Activated naive CD4-positive, alpha-beta T cell treated with Interleukin-2 at 50 U/mL for 16 hours (primary cell): ENCODE results near the gene UBQLN3.

Source experiments
- DNase-seq: peaks from one replicate; pipeline ENCODE4 v3.0.0-alpha.2; 2020

UBQLN3 gene

DNA sequence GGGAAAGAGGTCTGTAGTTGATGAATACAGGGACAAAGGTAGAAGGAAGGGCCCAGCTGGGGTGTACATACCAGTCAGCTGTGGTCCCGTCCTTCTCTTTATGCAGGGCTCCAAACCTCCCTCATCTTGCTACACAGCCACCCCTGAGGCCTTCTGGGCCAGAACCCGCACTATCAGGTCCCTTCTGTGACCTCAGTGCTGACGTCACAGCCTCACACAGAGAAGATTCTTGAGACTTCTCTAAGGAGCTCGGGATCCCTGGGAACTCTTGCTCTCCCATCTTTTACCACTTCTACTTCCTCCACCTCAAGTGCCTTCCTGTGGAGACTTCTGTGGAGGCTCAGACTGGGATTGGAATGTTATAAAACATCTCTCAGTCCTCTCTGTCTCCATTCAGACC is at the start of gene UBQLN3:
Gene UBQLN3 (minus strand): TSS at position 155 of the 400 bp plus-strand sequence. CDS start 399 bp downstream, outside the sequence.
- no peak for DNase-seq

DNA sequence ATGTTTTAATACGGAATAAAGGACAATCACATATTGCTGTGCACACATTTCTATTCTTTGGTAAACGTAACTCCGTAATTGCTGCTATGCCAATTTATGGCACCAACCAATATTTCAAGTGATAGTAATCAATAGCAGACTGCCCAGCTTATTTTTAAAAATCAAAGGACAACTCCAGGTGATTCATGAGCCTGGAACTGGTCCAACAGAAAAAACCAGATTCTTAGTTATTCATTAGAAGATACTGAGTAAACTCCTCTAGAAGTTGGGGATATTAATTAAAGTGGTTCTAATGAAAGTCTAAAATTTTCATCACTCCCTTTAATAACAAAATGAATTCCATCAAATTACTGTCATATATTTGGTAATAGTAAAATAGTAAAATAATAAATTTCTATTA is 48.0 kb upstream of the UBQLN3 start:
- no peak for DNase-seq

GRCh38 chr11:5556596-5557188 is 46.9 kb upstream of the UBQLN3 start:
- DNase-seq: no peak

GRCh38 chr11:5553343-5553742 is 43.6 kb upstream of the UBQLN3 start:
- DNase-seq: no peak

DNA sequence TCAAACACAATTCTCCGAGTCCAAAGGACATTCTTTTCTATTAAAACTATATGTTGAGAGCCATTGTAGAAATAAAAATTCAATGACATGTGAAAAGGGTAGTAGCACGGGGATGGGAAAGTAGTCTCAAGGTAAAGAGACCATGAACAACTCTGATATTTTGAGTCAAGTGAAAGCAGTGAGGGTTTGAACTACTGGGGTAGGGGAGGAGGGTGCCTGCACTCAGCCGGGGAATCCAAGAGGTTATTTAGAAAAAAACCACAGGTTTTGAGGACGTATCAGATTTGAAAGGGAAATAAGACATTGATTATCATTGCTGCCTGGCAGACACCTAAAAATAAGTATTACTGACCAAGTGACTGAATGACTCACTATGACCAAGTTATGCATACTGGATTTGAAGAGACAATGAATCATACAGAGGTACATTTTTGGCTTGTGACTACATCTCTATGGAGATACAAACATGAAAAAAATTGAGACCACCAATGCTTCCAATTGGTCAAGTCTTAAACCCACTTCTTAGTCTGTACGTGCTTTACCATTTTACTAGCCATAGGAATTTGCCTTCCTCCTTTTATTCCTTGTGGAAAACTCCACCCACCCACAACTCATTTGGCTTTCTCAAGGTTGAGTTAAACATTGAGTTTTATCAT is 40.8 kb upstream of the UBQLN3 start:
- no peak for DNase-seq

- DNase-seq: no peak
Measured at GRCh38 chr11:5548440-5548839, 38.7 kb upstream of the UBQLN3 start, which contains the start of gene OR52H1. Gene OR52H1, minus strand, starts transcription at chr11:5548540. Its CDS starts 3,035 bp downstream, at chr11:5545505.

DNA sequence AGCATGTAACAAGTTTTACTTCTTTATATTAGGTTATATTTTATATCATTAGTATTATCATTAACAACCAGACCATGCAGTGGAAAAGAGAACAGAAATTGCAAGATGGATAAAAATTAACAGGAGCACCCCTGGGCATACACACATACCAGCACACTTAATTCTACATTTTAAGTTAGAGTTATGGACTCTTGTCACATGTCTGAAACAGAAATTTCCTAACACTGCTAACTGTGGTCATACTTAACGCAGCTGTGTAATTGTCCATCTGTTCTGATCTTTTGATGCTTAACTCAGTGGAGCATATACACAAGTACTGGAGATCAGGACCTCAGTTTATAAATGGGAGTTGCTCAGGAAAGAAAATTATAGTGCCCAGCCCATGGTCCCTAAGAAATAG is 38.2 kb upstream of the UBQLN3 start:
- no peak for DNase-seq

DNA sequence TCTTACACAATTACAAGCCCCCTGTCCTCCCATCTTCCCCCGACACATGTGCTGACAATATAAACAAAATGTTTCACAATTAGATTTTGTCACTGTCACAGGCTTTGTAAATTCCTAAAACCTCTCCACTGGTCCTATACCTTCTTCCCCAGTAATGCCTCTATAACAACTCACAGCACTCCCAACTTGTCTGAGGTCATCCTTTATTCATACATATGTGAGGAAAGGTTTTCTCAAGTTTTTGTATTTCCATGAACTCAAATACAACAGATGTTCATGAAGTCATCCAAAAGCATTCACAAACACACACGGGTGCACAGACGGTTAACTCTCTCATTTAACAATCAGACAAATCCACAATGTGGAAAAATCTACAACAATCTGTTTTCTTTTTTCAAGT is 36.7 kb upstream of the UBQLN3 start:
- DNase-seq: no peak

GRCh38 chr11:5541427-5541826 is 31.7 kb upstream of the UBQLN3 start:
- no peak for DNase-seq

DNA sequence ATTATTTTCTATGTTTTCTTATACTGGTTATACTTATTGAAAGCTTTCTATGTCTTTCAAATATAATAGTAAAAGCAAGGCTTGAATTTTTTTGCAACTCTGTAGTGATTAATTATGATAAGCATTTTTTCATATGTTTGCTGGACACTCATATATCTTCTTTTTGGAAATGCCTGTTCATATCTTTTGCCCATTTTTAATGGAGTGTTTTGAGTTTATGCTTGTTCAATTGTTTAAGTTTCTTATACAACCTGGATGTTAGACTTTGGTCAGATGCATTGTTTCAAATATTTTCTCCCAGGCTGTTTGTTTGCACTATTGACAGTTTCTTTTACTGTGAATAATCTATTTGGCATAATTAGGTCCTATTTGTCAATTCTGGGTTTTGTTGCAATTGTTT is 26.7 kb upstream of the UBQLN3 start:
- DNase-seq: no peak

- no peak for DNase-seq
Measured at GRCh38 chr11:5534046-5534445, 24.3 kb upstream of the UBQLN3 start.

GRCh38 chr11:5531053-5531831 is 21.5 kb upstream of the UBQLN3 start:
- no peak for DNase-seq

DNA sequence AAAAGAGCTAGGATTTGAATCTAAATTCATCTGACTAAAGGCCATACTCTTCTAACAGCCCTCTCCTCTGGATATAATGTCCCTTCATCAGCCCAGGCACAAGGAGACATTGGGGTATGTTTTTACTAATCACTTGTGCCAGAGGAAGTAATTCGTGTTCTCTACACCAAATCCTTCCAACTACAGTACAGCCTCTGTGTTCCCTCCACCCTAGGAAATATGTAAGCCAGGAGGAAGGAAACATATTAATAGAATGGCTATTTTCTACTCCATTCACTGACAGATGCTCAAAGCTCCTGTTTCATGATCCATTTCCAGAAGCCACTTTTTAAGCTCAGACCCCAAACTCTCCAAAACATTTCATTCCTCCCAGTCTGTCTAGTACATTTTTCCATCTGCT is 18.7 kb upstream of the UBQLN3 start:
- DNase-seq: no peak

DNA sequence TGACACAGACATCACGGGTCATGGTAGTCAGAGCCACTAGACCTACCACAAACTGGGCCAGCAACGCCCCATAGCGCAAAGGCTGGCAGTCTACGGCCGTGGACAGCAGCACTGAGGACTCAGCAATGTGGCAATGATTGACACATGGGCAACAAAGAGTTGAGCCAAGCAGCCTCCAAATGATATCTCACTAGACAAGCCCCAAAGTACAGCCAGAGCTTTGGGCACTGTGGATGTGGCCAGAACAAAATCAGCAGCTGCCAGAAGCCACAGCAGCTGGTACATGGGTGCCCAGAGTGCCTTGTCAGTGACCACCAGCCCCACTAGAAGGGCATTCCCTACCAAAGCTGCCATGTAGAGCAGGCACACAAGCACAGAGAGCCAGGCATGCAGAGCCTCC is 18.0 kb upstream of the UBQLN3 start:
- DNase-seq: no peak

- no peak for DNase-seq
Measured at GRCh38 chr11:5524756-5525155, 15.0 kb upstream of the UBQLN3 start.

- no peak for DNase-seq
Measured at GRCh38 chr11:5522308-5522707, 12.6 kb upstream of the UBQLN3 start.

- DNase-seq: no peak
Measured at GRCh38 chr11:5521540-5521939, 11.8 kb upstream of the UBQLN3 start.

- no peak for DNase-seq
Measured at GRCh38 chr11:5516599-5516998, 6.8 kb upstream of the UBQLN3 start, which contains the start of gene UBQLNL. Gene UBQLNL, minus strand, starts transcription at chr11:5516699. Its CDS starts 258 bp downstream, at chr11:5516441.

- DNase-seq: no peak
Measured at GRCh38 chr11:5514841-5515240, 5.1 kb upstream of the UBQLN3 start.

DNA sequence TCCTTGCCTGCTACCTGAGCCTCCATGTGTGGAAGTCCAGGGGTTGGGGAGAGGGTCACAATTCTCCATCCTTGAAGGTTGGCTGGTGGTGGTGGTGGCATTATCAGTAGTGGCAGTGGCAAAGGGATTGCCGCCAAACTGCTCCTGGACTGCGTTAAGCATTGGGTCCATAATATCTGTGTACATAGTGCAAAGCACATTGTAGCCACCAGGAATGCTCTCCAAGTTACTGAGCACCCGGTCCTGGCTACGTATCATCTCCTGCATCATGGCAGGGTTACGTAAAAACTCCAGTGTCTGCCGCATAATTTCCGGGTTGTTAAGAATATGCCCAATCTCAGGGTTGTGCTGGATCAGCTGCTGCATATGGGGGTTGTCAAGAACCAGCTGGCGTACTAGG is 1.2 kb downstream of the UBQLN3 start:
- no peak for DNase-seq

DNA sequence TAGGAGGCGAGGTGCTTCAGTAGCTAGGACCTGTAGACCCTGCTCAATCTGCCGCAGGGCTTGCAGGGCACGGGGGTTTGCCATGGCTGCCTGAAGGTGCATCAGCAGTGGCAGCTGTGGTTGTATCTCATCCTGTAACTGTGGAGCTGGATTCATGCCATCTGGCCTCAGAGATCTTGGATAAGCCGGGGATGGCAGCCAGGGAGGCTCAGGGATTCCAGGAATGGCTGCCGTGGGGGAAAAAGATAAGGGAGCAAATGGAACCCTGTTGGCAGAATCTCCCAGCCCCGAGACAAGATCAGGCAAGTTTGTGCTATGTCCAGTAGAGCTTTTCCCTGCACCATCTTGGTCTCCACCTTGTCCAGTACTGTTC is 1.8 kb downstream of the UBQLN3 start:
- no peak for DNase-seq

DNA sequence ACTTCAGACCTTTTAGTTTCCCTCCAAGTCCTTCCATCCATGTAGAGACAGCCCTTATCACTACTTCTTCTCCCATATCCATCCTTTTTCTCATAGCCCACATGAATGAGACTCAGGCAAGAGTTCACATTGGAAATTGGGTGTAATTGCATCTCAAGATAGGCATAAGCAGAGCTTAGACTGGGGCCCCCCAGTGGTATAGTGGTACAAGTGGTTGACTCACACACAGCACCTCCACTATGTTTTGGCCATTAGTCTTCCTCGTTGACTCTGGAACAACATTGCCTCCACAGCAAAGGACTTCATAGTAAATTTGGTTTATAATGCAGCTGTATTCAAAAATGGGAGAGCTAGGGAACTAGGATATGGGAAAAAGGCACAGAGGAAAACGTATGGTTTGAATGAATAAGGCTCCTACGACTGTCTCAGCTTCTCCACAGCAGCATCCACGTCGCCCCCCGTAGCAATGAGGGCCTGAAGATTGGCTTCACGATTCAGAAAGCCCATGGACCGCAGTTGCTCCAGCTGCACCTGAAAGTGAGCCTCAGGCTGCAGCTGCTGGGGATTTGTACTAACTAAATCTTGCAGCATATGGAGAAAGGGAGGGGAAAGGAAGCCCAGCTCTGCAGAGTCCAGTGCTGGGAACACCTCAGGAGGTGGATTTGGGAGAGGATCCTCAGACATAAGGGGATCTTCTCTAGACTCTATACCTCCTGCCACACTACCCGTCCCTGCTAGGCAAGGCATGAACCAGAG is 2.4 kb downstream of the UBQLN3 start:
- no peak for DNase-seq

DNA sequence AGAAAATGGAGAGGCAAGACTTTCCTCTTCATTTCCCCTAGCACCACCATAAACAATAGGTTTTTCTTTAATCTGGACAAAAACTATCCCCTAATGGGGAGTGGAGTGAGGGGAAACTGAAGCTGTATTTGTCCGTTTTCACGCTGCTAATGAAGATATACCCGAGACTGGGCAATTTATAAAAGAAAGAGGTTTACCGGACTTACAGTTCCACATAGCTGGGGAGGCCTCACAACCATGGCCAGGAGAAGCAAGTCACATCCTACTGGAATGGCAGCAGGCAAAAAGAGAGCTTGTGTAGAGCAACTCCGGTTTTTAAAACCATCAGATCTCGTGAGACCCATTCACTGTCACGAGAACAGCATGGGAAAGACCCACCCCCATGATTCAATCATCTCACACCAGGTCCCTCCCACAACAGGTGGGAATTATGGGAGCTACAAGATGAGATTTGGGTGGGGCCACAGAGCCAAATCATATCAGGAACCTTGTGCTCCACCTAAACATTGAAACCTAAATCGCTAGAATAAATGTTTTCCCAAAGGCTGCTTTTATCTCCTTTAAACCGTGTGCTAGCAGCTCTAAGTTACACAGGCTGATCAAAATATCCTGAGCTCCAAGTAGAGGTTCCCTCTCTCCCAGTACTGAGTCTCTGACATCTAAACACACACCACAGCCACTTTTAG is 4.3 kb downstream of the UBQLN3 start:
- no peak for DNase-seq
